NCI-H146 treated with DMSO at 0.1 percent for 48 hours (cell line): Measurements from ENCODE around the gene COL7A1.

Experiments
- DNase-seq: peaks from one replicate; lab custom pipeline; 2025; ENCODE audit not compliant: unreplicated experiment; lab: John Stamatoyannopoulos, UW

COL7A1 gene

DNA sequence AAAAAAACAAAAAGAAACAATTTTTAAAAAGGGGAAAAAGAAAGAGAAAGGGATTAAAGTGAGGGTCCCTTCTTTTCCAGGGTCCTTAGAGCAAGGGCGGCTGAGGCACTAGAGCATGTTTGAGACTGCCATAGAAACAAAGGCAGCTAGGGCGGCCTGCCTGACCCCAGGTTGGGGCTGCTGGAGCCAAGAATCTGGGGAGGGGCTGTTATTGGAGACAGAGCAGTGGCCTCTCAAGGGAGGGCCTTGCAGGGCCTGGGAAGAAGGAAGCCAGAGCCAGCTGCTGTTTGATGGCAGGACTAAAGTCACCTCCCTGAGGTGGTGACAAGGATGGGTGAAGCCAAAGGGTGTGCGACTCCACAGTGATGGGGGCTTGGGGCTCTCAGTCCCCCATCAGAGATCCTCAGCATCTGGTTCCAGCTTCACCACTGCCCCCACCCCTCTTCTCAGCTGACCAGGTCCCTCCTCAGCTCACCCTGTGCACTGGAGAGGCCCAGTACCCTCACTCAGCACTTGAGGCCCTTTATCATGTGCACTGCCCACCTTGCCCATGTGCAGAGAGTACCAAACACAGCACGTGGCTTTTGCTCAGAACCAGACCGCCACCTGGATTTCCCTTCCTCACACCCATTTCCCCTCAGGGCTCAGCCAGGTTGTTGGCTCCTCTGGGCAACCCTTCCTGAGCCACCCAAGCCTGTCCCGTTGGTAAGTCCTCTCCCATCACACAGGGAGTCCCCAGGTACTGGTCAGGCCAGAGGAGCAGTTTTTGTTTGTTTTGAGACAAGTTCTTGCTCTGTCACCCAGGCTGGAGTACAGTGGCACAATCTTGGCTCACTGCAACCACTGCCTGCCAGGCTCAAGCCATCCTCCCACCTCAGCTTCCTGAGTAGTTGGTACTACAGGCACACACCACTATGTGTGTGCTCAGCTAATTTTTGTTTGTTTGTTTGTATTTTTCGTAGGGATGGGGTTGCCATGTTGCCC lies 24.7 kb upstream of the COL7A1 start:
- DNase-seq, result no peak

DNA sequence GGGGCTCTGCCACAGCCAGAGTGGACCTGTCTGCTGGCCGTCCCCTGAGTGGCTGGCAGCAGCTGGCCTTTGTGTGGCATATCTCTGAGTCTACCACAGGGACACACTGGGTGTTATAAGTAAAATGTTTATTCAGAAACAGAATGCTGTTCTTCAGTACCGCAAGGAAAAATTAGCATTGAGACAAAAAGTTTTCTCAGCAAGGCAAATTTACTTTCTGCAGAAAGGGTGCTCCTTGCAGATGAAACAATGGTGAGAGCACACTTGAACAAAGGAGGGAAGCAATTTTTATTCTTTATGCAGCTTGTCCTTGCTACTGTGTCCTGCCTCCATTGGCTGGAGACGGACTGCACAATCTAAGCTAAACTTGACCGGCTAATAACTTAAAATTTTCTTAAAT lies 22.4 kb upstream of the COL7A1 start:
- no peak for DNase-seq

DNA sequence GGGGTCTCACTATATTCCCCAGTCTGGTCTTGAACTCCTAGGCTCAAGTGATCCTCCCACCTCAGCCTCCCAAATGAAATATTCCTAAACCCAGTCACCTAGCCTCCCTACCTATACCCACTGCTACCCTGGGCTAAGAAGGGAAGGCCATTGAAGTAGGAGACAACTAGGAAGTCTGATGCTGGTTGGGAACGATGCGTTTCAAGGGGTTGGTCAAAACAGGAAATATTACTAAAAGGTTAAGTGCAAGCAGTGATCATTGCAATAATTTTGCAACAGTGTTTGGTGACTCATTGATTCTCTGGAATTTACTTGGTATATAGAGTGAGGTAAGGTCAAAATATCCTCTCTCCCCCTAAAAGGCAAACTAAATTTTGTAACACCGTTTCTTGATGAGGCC lies 18.9 kb upstream of the COL7A1 start:
- no peak for DNase-seq

DNA sequence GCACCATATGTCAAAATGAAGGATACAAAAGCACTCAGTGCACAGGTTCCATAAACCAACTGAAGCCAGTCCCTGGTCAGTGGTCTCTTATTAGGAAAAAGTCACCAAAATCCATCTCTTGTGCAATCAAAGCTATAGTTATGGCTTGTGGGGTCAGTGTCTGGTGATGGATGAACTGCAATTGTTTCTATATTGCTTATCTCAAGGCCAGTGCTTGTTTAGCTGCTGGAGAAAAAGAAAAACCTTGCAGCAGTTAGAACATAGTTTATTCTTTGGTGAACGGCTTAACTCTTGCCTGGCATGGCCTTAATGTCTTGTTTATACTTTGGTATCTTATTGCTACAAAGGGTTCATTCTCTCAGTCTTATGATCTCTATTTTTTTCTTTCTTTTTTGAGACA lies 17.2 kb upstream of the COL7A1 start:
- no peak for DNase-seq

DNA sequence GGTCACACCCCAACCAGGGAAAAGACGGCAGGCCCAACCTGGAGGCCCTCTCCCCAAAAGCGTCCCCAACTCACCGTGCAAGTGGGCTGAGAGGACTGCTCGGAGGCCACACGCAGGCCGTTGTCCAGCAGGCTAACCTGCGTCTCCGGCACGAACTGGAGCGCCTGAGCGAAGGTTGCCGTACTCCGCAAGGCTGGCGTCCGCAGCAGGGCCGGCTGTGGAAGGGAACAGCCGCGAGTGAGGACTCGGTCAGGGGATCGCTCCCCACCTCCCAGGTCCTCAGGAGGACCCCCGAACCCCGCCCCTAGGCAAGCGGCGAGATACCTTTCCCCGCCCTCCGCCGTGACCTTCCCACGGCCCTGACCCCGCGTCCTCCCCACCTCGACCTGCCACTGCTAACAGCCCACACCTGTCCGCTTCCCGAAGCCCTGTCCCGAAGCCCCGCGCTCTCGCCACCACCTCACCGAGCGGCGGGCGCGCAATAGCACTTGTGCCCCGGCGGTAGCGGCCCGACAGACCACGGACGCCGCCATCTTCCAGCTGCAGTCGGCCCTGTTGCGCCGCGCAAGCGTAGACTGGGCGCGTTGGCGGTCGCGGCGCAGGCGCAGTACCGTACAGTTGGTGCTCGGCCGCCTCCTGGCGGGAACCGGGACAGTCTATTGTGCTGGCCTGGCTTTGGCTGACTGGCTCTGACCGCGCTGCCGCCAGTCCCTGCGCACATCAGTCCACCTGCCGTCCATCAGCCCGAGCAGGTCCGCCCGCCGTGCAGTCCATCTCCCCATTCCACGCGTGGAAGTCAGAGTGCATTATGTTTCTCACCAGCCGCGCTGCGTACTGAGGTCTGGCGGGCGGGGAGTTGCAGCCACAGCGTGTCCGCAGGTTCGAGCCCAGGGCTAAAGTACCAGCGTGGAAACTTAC lies 14.2 kb upstream of the COL7A1 start, which contains the start of gene UQCRC1:
Gene UQCRC1, minus strand, starts transcription at position 559 of the 918 bp plus-strand sequence. Its CDS starts 26 bp downstream, at position 533.
- peak; percentile 63 for DNase-seq

DNA sequence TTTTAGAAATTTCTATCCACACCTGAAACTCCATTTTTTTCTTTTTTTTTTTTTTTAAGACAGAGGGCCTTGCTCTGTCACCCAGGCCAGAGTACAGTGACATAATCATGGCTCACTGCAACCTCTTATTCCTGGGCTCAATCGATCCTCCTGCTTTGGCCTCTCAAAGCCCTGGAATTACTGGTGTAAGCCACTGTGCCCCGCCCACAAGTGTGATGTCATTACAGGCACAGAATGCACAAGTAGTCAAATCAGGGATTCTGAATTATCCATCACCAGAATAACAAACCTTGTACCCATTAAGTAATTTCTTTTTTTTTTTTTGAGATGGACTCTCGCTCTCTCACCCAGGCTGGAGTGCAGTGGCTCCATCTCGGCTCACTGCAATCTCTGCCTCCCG lies 12.4 kb upstream of the COL7A1 start:
- DNase-seq, result no peak

DNA sequence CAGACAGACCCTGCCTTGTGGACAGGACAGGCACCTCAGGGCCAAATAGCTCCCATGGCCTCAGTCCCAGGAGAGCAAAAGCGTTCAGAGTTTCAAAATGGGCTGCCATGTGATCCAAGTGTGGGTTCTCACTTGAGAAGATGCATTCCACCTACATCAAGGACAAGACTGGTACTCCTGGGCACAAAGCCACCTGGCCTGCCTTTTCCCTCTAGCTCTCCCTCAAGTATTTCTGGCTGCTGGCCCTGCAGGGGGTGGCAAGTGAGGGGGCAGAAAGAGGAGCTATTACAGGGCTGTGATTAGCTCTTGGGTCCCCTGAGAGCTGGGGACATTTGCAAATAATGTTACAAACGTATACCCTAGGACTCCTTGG lies 6.5 kb upstream of the COL7A1 start:
- no peak for DNase-seq

DNA sequence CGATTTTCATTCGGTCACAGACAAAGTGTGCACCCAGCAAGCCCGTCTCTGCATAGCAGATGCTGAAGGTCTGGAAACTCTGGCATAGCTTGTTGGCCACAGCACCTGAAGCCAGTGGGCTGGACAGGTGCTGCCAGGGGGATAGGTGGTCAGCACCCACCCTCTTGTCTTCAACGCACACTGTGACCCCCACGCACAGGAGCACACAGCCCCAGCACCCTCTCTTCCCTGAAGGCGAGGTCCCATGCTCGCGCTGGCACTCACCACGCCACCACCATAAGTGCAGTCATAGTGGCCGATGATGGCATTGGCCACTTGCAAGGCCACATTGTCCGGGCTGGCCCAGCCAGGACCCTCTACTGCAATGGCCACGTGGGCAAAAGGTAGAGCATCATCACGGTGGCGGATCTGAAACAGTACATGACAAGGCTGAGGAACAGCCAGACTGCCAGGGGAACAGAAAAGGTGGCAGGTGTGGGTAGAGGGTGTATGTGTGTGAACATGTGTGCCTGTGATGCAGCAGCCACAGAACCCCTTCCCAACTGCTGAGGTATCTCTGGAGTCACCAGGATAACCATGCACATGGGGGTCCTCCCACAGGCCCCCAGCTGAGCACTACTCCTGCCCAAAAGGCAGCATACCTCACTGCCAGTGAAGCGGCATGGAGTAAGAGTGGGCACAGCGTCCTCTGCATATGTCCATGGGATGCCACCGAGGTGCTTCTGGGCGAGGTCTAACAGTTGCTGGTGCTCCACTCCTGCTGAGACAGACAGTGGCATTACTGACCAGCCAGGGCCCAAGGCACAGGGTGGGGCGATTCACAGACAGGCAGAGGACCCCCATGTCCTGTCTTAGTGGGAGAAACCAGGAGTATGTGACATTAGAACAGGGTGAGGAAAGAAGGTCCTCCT lies 5.8 kb upstream of the COL7A1 start:
- no peak for DNase-seq

DNA sequence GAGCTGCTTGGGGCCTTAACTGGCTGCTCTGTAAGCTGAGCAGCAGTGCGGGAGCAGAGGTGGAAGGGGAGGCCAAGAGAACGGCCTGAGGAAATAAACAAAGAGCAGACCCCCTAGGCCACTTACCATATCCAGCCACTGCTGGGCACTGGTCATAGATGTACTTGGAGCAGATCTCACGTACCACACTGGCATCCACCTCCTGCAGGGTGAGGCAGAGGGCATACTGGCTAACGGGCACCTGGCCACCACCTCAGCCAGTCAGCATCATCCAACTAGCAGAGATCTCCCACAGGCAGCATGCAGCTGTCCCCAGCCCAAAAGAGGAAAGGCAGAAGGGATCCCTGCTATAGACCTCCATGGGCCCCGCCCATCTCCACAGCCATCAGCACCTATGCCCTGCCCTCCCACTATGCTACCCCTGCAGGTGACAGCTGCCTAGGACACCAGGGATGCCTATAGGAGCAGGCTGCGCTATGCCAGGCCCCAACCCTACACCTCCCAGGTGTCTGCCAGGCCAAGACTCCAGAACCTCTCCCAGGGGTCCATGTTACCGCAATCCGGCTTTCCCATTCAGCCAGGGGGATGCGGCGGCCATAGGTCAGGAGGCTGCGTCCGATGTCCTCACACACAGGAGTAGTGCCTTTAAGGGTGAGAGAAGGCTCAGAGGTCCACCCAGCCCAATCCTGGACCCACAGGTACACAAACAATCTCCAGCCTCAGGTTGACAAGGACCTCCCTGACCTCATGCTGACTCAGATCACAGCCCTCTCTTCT lies 4.6 kb upstream of the COL7A1 start:
- DNase-seq, result no peak

DNA sequence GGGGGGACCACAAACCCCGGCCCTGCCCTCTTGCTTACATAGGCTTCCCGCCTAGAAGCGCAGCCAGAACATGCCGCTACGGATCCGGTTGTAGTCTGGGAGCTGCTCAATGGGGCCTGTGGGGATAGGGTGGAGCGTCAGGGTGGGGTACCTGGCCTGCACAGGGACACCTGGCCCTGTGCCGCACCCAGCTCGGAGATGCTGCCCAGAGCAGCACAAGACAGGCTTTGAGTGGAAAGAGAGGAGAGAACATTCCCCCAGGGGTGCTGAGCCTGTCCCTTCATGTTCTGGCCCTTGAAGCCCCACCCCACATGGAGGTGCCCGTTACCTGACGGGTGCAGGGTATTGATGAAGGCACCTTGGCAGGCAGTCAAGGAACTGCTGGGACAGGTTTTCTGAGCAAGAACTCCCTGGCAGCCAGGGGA lies 4.0 kb upstream of the COL7A1 start:
- no peak for DNase-seq

DNA sequence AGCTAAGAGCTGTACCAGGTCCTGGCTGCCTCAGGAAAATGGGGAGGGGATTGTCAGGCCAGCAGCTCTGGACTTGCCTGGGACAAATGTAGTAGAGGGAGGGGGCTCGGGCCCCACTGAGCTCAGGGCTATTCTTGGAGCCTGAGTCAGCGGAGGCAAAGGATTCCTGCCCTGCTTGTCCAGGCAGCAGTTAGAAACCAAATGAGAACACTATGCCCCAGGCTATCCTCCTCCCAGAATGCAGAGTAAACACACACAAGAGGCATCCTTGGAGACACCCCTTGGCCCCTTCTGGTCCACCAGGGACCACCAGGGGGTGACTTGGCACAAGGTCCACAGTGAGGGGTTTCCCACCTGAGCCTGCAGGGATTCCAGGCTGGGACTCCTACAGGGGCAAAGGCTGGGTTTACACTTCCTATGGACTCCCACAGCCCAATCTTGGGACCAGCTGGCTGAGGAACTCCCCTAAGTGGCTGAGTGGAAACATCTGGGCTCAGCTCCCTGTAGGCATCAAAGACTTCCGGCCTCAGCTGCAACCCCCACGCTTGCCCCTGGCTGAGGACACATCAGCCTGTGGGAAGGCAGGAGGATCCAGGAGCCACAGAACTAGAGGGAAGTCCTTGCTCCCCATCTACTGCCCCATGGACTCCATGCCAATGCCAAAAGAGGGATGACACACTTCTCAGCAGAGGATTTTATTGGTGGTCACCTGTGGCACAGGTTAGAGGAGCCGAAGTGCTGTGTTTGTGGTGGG lies 3.4 kb upstream of the COL7A1 start:
- no peak for DNase-seq

DNA sequence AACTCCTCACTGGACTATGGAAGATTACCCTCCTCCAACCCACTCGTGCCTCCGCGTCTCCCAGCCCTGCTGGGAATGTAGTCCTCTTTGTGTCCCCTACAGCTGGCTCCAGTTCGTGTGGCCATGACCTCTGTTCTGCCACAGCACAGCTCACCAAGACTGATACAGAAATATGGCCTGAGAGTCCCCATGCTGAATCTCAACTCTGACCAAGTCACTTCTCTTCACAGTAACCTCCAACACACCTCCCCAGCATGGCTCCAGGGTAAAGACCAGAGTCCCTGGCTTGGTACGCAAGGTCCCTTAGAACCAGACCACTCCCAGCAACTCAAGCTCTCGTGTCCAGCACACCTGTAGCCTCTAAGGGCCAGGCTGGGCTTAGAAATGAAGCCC lies 2.3 kb upstream of the COL7A1 start:
- DNase-seq, result no peak

DNA sequence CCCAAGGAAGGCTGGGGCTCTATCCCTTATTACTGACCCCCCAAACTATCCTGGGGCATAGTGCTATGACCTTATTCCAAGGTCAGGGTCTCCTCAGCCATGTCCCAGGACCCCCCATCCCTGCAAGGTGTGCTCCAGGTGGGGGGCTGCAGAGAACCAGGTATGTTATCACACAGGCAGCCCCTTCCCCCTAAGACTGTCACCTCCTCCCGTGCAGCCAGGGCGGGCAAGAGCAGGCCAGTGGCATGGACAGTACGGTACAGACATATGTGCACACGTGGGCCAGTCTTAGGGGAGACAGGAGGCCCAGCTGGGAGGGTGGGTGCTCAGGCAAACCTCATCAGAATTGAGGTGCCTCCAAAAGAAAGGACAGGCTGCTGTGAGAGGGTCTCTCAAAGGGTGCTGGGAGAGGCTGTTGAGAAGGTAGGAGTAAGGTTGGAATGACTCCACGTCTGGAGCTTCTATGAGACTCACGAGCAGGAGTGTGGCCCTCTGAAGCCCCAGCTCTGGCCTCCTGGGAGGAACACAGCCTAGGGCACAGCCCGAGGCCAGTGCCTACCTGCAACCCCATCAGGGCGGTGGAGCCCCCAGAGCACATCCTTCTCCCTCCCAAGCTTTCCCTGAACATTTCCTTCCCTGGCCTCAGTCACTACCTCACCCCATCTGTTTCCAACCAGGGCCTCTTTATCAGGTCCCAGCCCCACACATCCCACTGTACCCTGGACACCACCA lies 1.7 kb upstream of the COL7A1 start:
- DNase-seq, result no peak

DNA sequence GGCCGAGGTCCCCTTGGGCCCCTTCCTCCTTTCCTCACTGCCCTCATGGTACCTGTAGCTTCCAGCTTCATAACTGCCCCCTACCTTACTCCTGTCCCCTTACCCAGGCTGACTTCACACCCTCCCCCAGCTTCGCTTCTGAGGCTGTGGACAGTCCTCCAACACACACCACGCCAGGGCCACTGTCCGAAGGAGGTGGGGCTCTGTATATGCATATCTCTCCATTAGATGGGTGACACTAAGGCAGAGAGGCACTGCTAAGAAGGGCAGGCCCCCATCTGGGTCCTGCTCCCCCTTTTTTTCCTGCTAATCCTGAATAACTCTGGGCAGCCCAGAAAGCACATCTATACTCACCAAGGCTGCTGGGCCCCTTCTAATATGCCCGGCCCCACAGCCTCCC lies 1.0 kb upstream of the COL7A1 start:
- no peak for DNase-seq

DNA sequence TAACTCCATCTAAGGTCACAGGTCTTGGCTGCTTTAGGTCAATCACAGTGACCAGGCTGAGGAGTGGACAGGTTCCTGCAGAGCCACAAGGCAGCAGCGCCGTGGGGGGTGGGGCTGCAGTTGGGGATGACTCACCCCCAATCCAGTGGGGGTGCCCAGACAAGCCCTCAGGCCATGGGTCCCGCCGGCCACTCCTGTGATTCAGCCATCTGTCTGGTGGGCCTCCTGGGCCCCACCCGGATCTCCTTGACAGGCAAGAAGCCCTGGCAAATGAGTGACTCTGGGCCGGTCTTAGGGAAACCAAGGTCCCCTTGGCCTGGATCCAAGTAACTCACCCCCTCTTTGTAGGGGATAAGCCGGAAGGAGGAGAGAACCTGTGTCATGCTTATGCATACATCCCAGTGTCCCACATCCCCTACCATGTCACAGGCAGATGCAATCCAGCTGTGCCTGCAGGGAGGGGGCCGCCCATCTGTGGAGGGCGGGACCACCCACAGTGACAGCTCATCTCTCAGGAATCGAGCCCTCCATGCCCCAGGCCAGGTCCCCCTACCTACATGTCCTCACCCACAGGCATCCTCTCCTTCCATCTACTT lies 495 bp upstream of the COL7A1 start:
- DNase-seq, result no peak

DNA sequence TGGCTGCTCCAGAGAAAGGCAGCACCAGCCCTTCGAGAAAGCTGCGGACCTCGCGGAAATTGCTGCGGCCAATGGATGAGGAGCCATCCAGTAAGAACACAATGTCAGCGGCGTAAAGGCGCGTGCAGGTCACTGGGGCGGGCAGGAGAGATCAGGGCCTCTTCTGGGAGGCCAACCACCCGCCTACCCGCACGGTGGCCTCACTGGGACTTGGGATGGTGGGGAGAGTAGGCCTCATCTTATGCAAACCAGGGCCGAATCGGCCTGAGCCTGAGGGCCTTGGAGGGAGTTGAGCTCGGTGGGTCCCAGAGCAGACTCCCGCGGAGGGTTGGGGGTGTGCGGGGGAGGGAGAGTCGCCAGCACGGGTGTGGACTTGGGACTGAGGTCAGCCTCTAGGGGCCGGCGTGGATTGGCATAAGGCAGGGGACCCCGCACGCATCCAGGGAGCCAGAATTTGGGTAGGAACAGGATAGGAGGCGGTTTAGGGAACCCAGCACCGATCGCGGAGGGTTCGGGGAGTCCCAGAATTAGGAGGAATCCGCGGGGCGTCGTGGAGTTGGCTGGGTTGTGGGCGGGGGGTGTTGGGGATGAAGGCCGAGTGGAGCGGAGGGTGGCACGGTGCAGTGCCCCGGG lies 596 bp downstream of the COL7A1 start:
- no peak for DNase-seq

DNA sequence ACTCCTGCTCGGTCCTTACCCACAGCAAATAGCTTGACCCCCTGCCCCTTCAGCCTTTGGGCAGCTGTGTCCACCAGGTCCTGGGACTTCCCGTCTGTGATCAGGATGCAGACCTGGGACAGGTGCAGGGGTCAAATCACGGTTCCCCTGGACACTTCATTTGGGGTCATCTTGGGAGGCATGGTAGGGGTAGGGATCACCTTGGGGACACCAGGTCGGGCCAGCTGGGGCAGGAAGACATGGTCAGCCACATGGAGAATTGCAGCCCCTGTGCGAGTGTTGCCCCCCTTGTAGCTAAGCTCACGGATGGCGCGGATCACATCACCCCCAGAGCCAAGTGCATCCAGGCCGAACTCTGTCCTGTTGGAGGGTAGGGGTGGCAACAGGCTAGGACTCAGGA lies 1.8 kb downstream of the COL7A1 start:
- no peak for DNase-seq
